HG03469 (cell line): ENCODE data around the gene AMER3.

Experiments used
- ATAC-seq: cut with Tn5 transposase; IDR thresholded peaks from one replicate; pipeline ENCODE4 v1.9.1; 2021; ENCODE audit warnings: mild to moderate bottlenecking, moderate library complexity, moderate number of reproducible peaks; ENCODE audit not compliant: unreplicated experiment

AMER3 gene

DNA sequence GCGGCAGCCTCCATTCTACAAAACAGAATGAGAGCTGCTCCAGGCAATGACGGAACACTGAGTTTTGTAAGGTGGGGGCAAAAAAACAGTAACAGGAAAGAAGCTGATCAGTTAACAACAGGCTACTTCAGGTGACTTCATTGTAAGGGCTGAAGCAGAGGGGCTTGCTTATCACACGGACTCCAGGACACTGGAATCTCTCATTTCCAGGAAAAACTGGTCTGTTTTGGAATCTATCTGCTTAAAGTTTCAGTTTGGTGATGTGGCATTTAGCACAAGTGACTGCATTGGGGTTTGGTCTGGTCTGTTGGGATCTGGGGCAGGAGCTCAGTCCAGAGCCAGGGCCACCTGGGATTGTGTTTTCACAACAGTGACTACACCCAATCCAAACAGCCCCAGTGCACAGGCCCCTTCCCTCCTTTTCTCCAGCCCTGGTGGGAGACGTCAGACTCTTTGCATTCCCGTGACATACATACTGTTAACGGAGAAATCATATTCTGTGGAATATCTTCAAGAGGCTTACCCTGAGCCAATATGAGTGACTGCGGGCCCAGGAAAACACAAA is 14.1 kb downstream of the AMER3 start:
- ATAC-seq: no peak

DNA sequence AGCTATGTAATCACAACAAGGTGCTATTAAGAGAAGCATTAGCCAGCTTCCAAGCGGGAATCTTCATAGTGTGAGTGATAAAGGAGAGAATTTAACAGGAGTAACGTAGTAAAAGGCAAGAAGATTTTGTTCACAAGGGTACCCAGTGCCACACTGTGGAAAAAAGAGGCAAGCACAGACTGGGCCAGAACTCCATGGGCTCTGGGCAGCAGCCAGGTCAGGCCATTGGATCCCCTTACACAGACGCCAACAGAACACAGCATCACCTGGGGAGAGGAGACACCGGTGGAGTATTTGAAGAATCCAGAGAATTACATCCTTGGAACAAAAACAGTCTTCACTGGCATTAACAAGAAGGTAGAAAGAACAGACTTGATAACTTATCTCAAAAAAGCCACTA is 21.2 kb downstream of the AMER3 start:
- no peak for ATAC-seq

DNA sequence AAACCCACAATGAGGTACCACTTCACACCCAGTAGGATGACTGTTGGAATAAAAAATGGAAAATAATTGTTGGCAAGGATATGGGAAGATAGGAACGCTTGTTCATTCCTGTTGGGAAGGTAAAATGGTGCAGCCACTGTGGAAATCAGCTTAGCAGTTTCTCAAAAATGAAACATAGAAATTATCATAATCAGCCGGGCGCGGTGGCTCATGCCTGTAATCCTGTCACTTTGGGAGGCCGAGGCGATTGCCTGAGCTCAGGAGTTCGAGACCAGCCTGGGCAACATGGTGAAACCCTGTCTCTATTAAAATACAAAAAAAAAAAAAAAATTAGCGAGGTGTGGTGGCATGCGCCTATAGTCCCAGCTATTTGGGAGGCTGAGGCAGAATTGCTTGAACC is 23.4 kb downstream of the AMER3 start:
- no peak for ATAC-seq

DNA sequence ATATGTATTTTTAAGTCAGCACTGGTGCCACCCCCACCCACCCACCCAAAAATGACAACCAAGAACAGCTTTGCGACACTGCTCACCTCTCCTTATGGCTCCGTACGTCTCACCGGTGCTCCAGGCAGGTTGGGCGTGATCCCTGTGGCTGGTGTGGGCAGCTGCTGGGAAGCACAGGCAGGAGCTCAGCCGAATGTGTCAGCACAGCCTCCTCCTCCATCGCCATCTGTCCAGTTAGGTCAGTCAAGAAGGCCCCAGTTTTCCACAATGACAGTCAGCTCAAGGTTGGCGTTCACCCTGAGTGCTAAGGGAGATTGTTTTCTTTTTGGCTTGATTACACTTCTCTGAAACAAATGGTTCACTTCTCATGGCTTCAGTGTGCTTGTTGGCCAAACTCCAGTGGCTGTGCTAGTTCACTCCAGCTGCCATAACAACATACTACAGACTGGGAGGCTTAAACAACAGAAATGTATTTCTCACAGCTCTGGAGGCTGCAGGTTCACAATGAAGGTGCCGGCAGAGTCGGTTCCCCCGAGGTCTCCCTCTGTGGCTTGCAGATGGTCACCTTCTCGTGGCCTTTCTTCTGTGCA is 30.2 kb downstream of the AMER3 start:
- ATAC-seq: no peak

DNA sequence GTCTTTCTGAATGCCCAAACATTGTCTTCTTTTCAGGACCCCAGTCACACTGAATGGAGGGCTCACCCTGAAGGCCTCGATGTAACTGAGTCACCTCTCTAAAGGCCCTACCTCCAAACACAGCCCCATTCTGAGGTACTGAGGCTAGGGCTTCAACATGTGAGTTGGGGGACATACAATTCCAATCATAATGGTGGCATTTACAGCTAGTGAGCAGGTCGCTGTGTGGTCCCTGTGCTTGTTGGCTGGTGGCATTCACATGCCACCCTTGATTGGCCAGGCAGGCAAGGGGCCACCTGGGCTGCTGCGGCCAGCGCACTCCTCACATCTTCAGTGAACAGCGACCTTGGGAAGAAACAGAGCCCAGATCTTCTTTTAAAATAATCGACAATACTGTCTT is 30.7 kb downstream of the AMER3 start:
- no peak for ATAC-seq

DNA sequence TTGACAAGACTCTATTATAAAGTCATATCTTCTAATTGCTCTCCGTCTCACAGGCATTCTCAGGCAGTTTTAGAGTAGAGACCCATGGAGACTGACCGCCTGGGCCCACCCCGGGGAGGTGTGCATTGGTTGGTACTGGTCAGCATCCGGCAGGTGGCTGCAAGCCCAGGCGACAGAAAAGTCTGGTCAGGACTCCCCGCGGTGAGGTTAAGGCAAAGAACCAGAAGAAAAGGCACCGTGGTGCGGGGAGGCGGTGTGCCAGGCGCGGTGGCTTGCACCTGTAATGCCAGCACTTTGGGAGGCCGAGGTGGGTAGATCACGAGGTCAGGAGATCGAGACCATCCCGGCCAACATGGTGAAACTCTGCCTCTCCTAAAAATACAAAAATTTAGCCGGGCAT is 32.5 kb downstream of the AMER3 start:
- ATAC-seq: no peak

DNA sequence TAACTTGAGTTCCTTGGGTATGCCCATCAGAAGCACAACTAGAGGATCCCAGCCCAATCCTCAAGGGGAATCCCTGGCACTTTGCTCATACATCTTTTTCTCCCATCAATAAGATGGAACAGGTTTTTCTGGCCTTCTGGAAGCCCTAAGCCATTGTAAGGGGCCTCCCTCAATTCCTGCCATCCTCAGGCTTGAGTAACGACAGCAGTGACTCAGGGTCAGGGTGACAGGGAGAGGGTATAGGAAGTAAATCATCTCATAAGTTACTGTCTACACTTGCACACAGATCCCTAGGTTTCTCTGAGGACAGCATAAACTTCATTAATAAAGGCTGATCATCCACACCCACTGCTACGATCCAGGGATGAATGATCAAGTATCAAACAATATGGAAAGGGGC is 35.0 kb downstream of the AMER3 start:
- ATAC-seq: no peak

DNA sequence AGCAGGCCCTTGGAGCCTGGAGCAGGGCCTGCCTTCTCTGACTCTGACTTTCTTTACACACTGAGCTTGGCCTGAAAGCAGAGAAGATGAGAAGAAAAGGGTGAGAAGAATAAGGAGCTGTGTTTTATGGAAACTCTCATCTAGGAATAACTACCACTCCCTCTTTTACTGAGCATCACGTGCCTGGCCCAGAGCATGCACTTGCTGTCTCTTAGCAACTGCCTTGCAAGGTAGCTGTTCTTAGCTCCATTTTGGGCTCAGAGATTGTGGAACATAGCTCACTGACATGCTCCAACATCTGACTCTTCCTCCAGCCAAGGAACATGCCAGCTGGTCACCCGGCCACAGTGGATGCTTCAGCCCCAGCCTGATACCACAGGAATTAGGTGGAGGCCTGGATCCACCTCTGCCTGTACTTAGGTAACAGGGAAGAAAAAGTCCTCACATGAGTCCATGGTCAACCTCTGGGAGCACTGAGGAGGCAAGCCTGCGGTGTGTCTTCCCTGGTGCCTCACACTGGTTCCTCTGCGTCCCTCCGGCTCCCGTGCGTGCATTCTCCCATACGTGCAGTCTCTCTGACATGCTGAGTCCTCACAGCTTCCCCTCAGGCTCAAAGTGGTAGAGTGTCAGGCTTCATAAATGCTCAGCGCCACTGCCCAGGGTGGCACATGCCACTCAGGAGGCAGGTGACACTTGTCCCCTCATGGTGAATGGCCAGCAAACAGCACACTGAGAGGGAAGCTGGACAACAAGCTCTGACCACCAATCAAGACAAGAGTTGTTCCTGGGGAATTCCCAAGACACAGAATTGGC is 35.7 kb downstream of the AMER3 start:
- no peak for ATAC-seq

DNA sequence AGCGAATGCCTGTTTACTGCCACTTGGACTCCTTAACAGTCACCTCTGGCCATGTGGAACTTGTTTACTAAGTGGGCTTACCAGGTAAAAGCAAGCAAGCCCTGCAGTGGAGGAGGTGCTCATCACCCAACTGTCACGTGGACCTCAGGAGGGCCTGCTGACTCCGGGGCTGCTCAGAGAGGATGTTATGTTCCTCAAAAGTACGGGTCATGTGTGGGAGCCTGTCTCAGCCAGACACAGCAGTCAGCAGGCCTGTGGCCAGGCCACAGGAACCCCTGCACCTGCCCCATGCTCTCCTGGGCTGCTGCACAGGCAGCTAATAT is 36.2 kb downstream of the AMER3 start:
- ATAC-seq: no peak

DNA sequence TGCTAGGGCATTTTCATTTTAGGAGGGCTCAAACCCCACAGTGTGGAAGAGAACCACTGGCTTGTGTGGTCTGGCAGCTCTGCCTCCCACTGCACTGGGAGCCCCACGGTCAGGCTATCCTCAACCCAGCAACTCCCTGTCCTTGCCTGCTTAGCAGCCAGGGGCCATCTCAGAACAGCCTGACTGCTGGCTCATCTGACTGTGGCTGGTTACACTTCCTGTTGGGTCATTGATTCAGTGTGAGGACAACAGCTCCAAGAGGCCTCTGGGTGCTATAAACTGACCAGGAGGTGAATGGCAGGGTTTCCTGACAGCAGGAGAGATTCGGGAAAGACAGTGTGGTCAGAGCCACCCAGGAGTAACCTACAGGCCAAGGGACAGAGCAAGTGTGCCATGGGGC is 40.1 kb downstream of the AMER3 start:
- ATAC-seq: no peak

DNA sequence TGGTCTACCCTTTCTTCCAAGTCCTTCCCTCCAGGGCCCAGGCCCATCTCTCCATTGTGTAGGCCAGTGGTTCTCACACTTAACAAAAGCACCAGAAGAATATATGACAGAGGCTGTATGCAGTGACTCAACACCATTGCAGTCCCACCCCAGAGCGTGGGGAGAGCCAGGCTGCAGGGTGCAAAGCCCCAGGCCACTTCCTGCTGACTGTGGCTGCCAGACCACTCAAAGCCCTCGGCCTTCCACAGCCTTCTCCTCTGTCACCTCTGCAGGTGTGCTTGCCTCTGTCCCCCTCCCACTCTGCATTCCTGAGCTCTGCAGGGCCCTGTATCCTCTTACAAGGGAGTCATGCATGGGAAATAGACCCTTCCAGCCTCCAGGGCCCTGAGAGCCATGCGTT is 41.0 kb downstream of the AMER3 start:
- no peak for ATAC-seq

DNA sequence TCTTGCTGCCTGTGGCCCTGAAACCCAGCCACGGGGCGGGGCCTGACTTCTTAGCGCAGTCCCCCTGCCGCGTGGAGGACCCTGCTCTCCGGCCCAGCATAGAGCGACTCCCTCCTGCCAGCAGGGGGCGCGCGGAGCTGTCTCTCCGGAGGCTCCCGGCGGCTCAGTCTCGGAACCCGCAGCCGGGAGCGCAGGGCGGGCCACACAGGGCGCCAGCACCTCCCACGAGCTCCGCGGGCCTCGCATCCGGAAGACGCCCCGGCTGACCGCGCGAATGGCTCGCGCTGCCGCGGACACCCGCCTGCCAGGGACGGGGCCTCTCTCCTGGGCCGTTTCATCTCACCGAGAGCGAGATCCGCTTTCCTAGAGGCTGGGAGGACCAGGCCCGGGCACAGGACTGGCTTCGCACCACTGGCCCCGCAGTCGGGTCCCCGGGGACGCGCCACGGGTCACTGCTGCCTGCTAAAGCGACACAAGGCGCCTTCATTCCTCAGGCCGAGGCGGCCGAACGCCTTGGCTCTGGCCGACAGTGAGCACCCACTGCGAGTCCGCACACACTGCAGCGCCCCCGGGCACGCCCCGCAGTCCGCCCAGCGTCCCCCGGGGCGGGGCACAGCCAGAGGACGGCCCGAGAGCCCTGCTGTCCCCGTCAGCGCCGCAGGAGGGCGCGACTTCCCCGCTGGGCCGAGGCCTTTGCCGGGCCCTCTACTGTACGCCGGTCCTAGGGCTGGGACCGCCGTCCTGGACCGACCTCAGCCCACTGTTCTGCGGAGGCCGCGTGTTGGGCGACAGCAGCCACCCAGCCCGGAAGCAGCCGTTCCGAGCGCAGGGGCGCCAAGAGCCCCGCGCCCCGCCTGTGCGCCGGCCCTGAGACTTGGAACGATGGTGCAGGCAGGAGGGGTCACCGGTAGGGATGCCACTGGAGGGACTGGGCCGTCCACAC is 42.4 kb downstream of the AMER3 start:
- ATAC-seq: peak; percentile 79

DNA sequence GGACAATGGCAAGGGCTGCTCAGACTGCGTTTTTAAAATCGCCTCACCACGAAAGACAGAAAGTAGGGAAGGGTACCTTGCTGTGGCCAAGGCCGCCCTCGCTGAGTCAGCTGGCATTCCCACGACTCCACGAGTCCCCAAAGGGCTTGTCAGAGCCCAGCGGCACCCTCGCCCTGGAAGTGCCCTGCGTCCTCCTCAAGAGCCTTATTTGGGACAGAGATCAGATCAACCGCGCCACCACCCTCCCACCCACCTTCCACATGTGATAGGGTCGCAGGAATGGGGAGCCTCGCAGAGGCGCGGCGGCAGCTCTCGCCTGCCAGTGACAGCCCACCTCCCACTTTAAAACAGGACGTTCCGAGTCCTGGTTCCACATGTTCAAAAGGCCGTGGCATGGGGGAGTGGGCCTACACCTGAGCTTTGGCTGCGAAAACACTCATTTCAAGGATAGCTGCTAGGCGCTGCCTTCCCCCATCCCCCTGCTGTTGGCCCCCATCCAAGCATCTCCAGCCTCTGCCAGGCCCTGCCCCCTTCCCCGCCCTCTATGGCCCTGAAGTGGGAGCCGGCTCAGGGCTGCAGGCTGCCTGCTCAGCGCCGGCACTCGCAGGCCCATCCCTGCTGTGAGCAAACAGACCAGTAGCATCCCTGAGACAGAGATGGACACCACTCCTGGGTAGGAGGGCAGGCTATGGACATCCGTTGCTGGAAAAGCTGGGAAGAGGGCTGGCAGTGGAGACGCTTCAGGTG is 43.3 kb downstream of the AMER3 start:
- ATAC-seq: no peak

DNA sequence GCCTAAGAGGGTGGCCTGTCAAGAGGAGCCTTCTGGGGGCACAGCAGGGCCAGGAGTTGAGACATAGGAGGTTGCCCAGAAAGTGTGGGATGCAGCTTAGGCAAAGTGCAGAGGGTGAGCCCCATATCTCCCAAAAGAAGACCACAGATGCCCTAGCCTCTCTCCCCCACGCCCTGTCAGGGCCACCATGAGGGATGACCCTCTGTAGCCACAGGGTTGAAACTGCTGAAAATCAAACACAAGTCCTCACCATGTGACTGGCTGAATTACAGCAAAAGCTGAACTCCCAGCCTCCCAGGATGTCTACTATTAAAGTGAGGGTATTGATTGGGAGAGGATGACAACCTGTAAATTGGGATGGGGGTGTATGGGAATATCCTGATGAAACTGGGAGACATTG is 44.0 kb downstream of the AMER3 start:
- no peak for ATAC-seq

DNA sequence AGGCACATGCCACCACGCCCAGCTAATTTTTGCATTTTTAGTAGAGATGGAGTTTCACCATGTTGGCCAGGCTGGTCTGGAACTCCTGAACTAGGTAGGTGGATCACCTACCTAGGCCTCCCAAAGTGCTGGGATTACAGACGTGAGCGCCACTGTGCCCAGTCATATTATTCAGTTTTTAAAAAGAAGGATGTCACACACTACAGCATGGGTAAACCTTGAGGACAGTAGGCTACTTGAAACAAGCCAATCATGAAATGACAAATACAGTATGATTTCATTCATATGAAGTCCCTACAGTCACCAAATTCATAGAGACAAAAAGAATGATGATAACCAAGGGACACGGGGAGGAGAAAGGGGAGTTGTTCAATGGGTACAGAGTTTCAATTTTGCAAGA is 50.3 kb downstream of the AMER3 start:
- ATAC-seq: no peak

DNA sequence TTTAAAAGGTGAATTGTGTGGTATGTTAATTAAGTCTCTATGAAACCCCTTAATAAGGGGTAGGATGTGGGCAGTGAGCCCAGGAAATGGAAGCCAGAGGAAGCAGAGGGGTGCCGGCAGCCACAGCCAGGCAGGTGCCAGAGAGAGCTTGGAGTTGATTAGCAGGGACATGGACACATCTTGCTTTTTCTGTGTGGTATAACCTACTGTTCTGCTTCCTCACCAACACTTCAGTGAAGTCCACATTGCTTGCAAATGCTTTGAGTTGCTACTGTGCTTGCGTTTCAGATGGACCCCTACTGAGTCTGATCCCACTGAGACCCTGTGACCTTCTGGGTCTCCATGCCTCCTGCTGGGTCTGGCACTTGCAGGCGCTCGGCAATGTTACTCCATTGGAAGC is 51.0 kb downstream of the AMER3 start:
- ATAC-seq: no peak

DNA sequence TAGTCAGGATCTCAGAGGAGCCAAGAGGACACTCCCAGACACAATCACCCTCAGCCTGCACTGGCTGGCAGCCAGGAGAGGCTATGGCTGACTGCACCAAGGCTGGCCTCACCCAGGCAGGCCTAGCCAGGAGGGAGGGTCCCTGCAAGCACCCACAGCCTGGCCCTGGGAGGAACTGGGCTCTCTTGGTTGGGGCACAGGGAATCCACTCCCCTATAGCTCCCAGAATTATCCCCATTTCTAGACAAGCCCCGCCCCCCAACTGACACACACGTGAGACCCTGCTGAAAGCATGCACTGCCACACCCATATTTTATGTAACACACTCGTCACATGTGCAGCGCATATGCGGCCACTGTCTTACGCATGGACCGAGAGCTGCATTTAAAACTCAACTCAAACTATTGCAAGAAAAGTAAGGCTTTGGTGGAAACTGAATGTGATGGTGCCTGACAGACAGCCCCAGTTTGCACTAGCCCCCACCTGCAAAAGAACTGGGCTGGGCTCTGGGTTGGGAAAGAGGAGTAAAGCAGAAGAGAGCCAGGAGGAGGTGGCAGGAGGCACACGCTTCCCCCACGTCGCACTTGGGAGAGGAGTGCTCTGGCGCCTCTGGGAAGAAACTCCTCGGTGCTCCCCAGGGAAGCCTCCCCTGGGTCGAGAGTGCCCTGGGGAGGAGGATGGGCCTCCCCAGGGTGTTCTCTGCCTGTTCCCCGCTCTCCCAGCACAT is 52.5 kb downstream of the AMER3 start:
- no peak for ATAC-seq

DNA sequence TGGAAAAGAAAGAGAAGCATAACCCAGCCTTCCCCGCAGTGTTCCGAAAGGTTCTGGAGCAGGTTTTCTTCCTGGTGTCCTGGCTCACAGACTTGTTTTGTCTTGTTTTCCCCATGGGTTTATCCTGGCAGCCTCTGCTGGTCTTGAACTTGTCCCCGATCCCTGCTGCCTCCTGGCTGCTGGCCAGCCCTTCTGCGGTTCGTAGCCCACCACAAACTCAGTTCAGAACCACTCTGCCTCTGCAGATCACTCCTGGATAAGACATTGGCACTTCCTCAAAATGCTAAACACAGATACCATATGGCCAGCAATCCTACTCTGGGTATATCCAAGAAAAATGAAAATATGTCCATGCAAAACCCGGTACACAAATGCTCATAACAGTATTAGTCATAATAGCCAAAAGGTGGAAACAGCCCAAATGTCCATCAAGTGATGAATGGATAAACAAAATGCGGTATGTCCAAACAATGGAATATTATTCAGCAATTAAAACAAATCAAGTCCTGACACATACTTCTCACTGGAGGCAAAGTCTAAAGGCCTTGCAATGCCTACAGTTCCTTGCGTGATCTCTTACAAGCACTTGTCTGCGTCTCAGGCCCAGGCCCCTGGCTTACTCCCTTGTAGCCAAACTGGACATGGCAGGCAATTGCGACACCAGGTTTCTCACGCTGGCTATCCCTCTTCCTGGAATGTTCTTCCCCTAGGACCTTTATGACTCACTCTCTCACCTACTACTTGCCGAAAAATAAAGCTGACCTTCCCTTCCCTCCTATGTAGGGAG is 53.3 kb downstream of the AMER3 start:
- no peak for ATAC-seq

DNA sequence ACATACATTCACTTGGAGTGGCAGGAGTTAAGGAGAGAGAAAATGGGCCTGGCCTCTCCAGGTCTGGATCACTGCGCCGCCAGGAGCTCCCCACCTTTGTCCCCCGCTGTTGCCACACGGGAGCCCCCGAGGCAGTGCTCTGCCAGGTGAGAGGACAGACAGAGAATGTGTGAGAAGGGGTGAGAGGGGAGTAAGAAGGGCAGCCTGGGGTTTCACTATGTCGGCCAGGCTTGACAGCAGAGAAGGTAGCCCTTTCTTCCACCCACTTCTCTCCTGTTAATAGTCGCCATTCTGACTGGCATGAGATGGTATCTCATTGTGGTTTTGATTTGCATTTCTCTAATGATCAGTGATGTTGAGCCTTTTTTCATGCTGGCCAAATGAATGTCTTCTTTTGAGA is 55.1 kb downstream of the AMER3 start:
- ATAC-seq: no peak
